GOT3 (cell line): Measurements from ENCODE around the gene SULT1A1.
"Not testable (repeated sequence)": the region's sequence is repeated elsewhere in the genome, so short reads cannot be mapped to it uniquely, and the experiment has no call there.

Experiments used
- DNase-seq: peaks from one replicate; lab custom pipeline; 2025; ENCODE audit warnings: mixed read lengths; lab: John Stamatoyannopoulos, UW

The SULT1A1 gene

GRCh38 chr16:28609631-28610594 is at the start of gene SULT1A1:
Gene SULT1A1 (minus strand): TSS chr16:28610044. CDS start chr16:28608855, 1,189 bp downstream.
- no peak for DNase-seq

- DNase-seq: not testable (repeated sequence)
Observed at GRCh38 chr16:28639959-28640358, 30.1 kb upstream of the SULT1A1 start.

- DNase-seq: not testable (repeated sequence)
Observed at GRCh38 chr16:28638359-28638758, 28.5 kb upstream of the SULT1A1 start.

GRCh38 chr16:28637765-28638164 is 27.9 kb upstream of the SULT1A1 start, which contains the start of gene NPIPB8:
Gene NPIPB8 (plus strand): TSS chr16:28638065. CDS start chr16:28638361, 296 bp downstream.
- DNase-seq: not testable (repeated sequence)

- not testable (repeated sequence) for DNase-seq
Observed at GRCh38 chr16:28636093-28636823, 26.4 kb upstream of the SULT1A1 start.

- DNase-seq: not testable (repeated sequence)
Observed at GRCh38 chr16:28630905-28631304, 21.1 kb upstream of the SULT1A1 start.

GRCh38 chr16:28623172-28623711 is 13.4 kb upstream of the SULT1A1 start:
- no peak for DNase-seq

- DNase-seq: not testable (repeated sequence)
Observed at GRCh38 chr16:28622532-28623171, 12.8 kb upstream of the SULT1A1 start.

- DNase-seq: no peak
Observed at GRCh38 chr16:28621481-28622155, 11.8 kb upstream of the SULT1A1 start.

- DNase-seq: not testable (repeated sequence)
Observed at GRCh38 chr16:28620316-28620715, 10.5 kb upstream of the SULT1A1 start.

GRCh38 chr16:28617874-28618273 is 8.0 kb upstream of the SULT1A1 start:
- no peak for DNase-seq

- no peak for DNase-seq
Observed at GRCh38 chr16:28616636-28617035, 6.8 kb upstream of the SULT1A1 start.

GRCh38 chr16:28616224-28616577 is 6.4 kb upstream of the SULT1A1 start:
- not testable (repeated sequence) for DNase-seq

GRCh38 chr16:28615486-28616223 is 5.8 kb upstream of the SULT1A1 start:
- not testable (repeated sequence) for DNase-seq

GRCh38 chr16:28614561-28614960 is 4.7 kb upstream of the SULT1A1 start:
- DNase-seq: not testable (repeated sequence)

- not testable (repeated sequence) for DNase-seq
Observed at GRCh38 chr16:28613912-28614311, 4.1 kb upstream of the SULT1A1 start.

- DNase-seq: not testable (repeated sequence)
Observed at GRCh38 chr16:28612359-28613280, 2.8 kb upstream of the SULT1A1 start.

GRCh38 chr16:28610595-28611191 is 849 bp upstream of the SULT1A1 start:
- no peak for DNase-seq
